ENCODE measurements around the gene MRPL53.

MRPL53 gene

GRCh38 chr2:74510272-74510671, 37.8 kb upstream of the MRPL53 start:
- Histone ChIP-seq H3K9ac (ENCODE audit: low read depth, low read length) (no peak overlapping the region), H3K27ac (ENCODE audit: low read depth, low read length) (no peak overlapping the region), H3K4me1 (ENCODE audit: control insufficient read depth, insufficient read depth, low read length) (peaks cover 19% of the 10 kb centered on the region), H3K27me3 (ENCODE audit: control insufficient read depth, insufficient read depth, low read length) (peaks cover 74% of the 10 kb centered on the region), H3K9me3 (ENCODE audit: control insufficient read depth, insufficient read depth, low read length) (no peaks in the 10 kb centered on the region), H3K36me3 (ENCODE audit: control insufficient read depth, insufficient read depth, low read length) (peaks cover 4% of the 10 kb centered on the region; the same call in 1 of the 2 replicates), H3K4me3 (ENCODE audit: low read depth, low read length) (no peak overlapping the region)

DNA sequence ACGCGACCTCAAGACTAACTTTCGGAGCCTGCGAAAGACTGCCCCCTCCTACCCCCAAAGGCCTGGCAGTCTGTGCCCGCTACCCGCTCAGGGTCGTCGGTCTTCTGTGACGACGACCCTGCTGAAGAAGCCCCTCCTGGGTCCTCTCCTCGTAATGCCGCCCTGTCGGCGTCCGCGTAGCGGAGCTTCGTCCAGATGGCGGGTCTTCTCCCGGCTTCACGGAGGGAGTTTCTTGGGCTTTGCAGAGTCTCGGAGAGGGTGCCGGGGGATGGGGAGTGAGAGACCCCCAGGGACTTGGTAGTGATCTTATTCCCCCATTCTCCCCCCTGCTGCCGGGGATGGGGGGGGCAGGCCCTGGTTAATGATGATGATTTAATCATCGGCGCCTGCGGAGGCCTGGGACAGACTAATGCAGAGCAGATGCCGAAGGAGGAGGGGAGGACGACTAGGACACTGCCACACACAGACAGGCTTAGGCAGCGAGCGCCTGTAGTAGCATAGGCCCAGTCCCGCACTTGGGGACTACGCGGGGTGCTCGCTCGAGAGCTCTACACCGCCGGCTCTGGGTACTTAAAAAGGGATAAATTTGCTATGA, 35.5 kb upstream of the MRPL53 start:
- H3K27me3 ChIP-seq (ENCODE audit: control insufficient read depth, insufficient read depth, low read length) = peaks cover 74% of the 10 kb centered on the region

GRCh38 chr2:74507145-74507925, 34.9 kb upstream of the MRPL53 start, which contains the start of gene PCGF1:
TSS of gene PCGF1 (minus strand) at chr2:74507695. CDS start at chr2:74507668, 27 bp downstream.
- Histone ChIP-seq H3K36me3 (ENCODE audit: control insufficient read depth, insufficient read depth, low read length) (peaks cover 10% of the 10 kb centered on the region; the same call in 1 of the 2 replicates), H3K27ac (ENCODE audit: low read depth, low read length) (peak within 1 kb of the TSS; percentile 100), H3K9ac (ENCODE audit: low read depth, low read length) (peak within 1 kb of the TSS; percentile 93), H3K4me3 (ENCODE audit: low read depth, low read length) (peak within 1 kb of the TSS; percentile 93), H3K4me1 (ENCODE audit: control insufficient read depth, insufficient read depth, low read length) (peaks cover 12% of the 10 kb centered on the region; the same call in 1 of the 2 replicates), H3K27me3 (ENCODE audit: control insufficient read depth, insufficient read depth, low read length) (peaks cover 74% of the 10 kb centered on the region), H3K9me3 (ENCODE audit: control insufficient read depth, insufficient read depth, low read length) (no peaks in the 10 kb centered on the region)

More for the DNA sequence above, 35.5 kb upstream of the MRPL53 start:
- Histone ChIP-seq H3K27ac (ENCODE audit: low read depth, low read length) (peak overlapping the region; percentile 100), H3K36me3 (ENCODE audit: control insufficient read depth, insufficient read depth, low read length) (peaks cover 10% of the 10 kb centered on the region; the same call in 1 of the 2 replicates), H3K4me3 (ENCODE audit: low read depth, low read length) (peak overlapping the region; percentile 93), H3K4me1 (ENCODE audit: control insufficient read depth, insufficient read depth, low read length) (peaks cover 12% of the 10 kb centered on the region; the same call in 1 of the 2 replicates), H3K9me3 (ENCODE audit: control insufficient read depth, insufficient read depth, low read length) (no peaks in the 10 kb centered on the region), H3K9ac (ENCODE audit: low read depth, low read length) (peak overlapping the region; percentile 93)

GRCh38 chr2:74505448-74506246, 33.2 kb upstream of the MRPL53 start:
- Histone ChIP-seq H3K36me3 (ENCODE audit: control insufficient read depth, insufficient read depth, low read length) (peaks cover 10% of the 10 kb centered on the region; the same call in 1 of the 2 replicates), H3K27me3 (ENCODE audit: control insufficient read depth, insufficient read depth, low read length) (peaks cover 74% of the 10 kb centered on the region), H3K27ac (ENCODE audit: low read depth, low read length) (no peak overlapping the region), H3K4me1 (ENCODE audit: control insufficient read depth, insufficient read depth, low read length) (peaks cover 12% of the 10 kb centered on the region; the same call in 1 of the 2 replicates), H3K9me3 (ENCODE audit: control insufficient read depth, insufficient read depth, low read length) (no peaks in the 10 kb centered on the region), H3K4me3 (ENCODE audit: low read depth, low read length) (no peak overlapping the region), H3K9ac (ENCODE audit: low read depth, low read length) (no peak overlapping the region)

- Histone ChIP-seq H3K4me1 (ENCODE audit: control insufficient read depth, insufficient read depth, low read length) (peaks cover 19% of the 10 kb centered on the region; the same call in 1 of the 2 replicates), H3K27ac (ENCODE audit: low read depth, low read length) (no peak overlapping the region), H3K36me3 (ENCODE audit: control insufficient read depth, insufficient read depth, low read length) (peaks cover 10% of the 10 kb centered on the region; the same call in 1 of the 2 replicates), H3K4me3 (ENCODE audit: low read depth, low read length) (no peak overlapping the region), H3K27me3 (ENCODE audit: control insufficient read depth, insufficient read depth, low read length) (peaks cover 74% of the 10 kb centered on the region), H3K9me3 (ENCODE audit: control insufficient read depth, insufficient read depth, low read length) (no peaks in the 10 kb centered on the region), H3K9ac (ENCODE audit: low read depth, low read length) (no peak overlapping the region)
Observed at GRCh38 chr2:74504591-74504990, 32.1 kb upstream of the MRPL53 start.

GRCh38 chr2:74503506-74504475, 31.3 kb upstream of the MRPL53 start:
- peaks cover 74% of the 10 kb centered on the region for H3K27me3 ChIP-seq (ENCODE audit: control insufficient read depth, insufficient read depth, low read length)
- no peak overlapping the region for H3K9ac ChIP-seq (ENCODE audit: low read depth, low read length)
- H3K4me1 ChIP-seq (ENCODE audit: control insufficient read depth, insufficient read depth, low read length) = peaks cover 19% of the 10 kb centered on the region; the same call in 1 of the 2 replicates
- peaks cover 10% of the 10 kb centered on the region; the same call in 1 of the 2 replicates for H3K36me3 ChIP-seq (ENCODE audit: control insufficient read depth, insufficient read depth, low read length)
- H3K27ac ChIP-seq (ENCODE audit: low read depth, low read length) = no peak overlapping the region
- peak overlapping the region; percentile 60 for H3K4me3 ChIP-seq (ENCODE audit: low read depth, low read length)
- no peaks in the 10 kb centered on the region for H3K9me3 ChIP-seq (ENCODE audit: control insufficient read depth, insufficient read depth, low read length)

- no peak overlapping the region for H3K27ac ChIP-seq (ENCODE audit: low read depth, low read length)
- peak overlapping the region; percentile 60 for H3K4me3 ChIP-seq (ENCODE audit: low read depth, low read length)
- H3K9me3 ChIP-seq (ENCODE audit: control insufficient read depth, insufficient read depth, low read length) = no peaks in the 10 kb centered on the region
- H3K36me3 ChIP-seq (ENCODE audit: control insufficient read depth, insufficient read depth, low read length) = peaks cover 10% of the 10 kb centered on the region; the same call in 1 of the 2 replicates
- H3K9ac ChIP-seq (ENCODE audit: low read depth, low read length) = no peak overlapping the region
- peaks cover 79% of the 10 kb centered on the region for H3K27me3 ChIP-seq (ENCODE audit: control insufficient read depth, insufficient read depth, low read length)
- H3K4me1 ChIP-seq (ENCODE audit: control insufficient read depth, insufficient read depth, low read length) = peaks cover 13% of the 10 kb centered on the region; the same call in 1 of the 2 replicates
Observed at GRCh38 chr2:74502720-74503505, 30.4 kb upstream of the MRPL53 start.

DNA sequence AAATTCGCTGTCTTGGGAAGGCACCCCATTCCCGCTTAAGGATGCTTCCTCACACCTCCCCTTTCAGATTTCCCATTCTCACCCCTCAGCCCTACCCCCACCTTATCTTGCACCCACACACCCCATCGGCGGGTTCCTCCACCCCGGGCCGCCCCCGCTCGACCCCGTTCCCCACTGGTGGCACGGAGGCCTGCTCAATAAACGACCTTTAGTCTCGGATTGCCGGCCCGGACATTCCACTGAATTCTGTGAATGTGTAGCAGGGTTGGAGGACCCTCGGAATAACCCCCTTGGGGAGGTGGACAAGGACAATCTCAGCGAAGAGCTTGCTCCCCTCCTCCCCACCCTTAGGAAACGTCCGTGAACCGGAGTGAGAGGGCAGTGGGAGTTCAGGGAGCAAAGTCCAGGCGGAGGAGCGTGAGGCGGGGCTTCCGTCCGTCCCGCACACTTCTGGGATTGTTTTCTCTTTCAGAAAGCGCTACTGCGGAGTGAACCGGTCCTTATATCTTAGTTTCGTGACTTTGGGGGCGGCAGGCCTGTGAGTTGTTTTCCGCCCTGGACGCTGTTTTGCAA, 29.8 kb upstream of the MRPL53 start:
- peaks cover 85% of the 10 kb centered on the region for H3K27me3 ChIP-seq (ENCODE audit: control insufficient read depth, insufficient read depth, low read length)
- no peak overlapping the region for H3K9ac ChIP-seq (ENCODE audit: low read depth, low read length)

More for the DNA sequence above, 29.8 kb upstream of the MRPL53 start:
- no peak overlapping the region for H3K27ac ChIP-seq (ENCODE audit: low read depth, low read length)
- no peaks in the 10 kb centered on the region for H3K9me3 ChIP-seq (ENCODE audit: control insufficient read depth, insufficient read depth, low read length)
- H3K36me3 ChIP-seq (ENCODE audit: control insufficient read depth, insufficient read depth, low read length) = peaks cover 10% of the 10 kb centered on the region; the same call in 1 of the 2 replicates
- peaks cover 17% of the 10 kb centered on the region for H3K4me1 ChIP-seq (ENCODE audit: control insufficient read depth, insufficient read depth, low read length)
- H3K4me3 ChIP-seq (ENCODE audit: low read depth, low read length) = peak overlapping the region; percentile 60

Data from HUES48 (cell line).